ENCODE results near the gene FBXO39. TPM values are rescaled to one million over a fixed set of nuclear protein-coding genes. Genes with fewer than 3 reads are reported as not detected.
"Not testable (repeated sequence)": the region's sequence is repeated elsewhere in the genome, so short reads cannot be mapped to it uniquely, and the experiment has no call there.

FBXO39 gene
- total RNA-seq, 4 donors from 2014 or later = not detected

GRCh38 chr17:6768447-6768846 is 7.6 kb upstream of the FBXO39 start:
- H3K4me3 ChIP-seq = no peak overlapping the region
- WGBS, 2 donors (ENCODE audit: low coverage in 1 of 2) = 96 to 97% methylated on average over 2 of the region's 2 CpGs
- intact Hi-C loops (cut with DNase I; ENCODE audit: low total_unique reads) = no loop called here
- H3K36me3 ChIP-seq = peaks cover 0 to 85% (median 45%) of the 10 kb centered on the region in 4 donors
- TF ChIP-seq POLR2AphosphoS5 (IDR thresholded peaks at IDR 0.05) = no peak
- TF ChIP-seq POLR2A (IDR thresholded peaks at IDR 0.05) = no peak
- TF ChIP-seq EP300 (IDR thresholded peaks at IDR 0.05; ENCODE audit: low read depth) = no peak
- TF ChIP-seq CTCF (IDR thresholded peaks at IDR 0.05) = no peak
- DNase-seq = no peak
- H3K4me1 ChIP-seq = no peaks in the 10 kb centered on the region
- H3K27ac ChIP-seq = no peak overlapping the region
- H3K9me3 ChIP-seq = peaks cover 21 to 29% of the 10 kb centered on the region in 2 donors
- in situ Hi-C loops (cut with MboI; ENCODE audit: low pct_ligation_motif_present in 1 of 4, low pct_unique_long_range_greater_than_20kb in 1 of 4, low sequenced_read_pairs in 3 of 4) = no loop called here
- no peaks in the 10 kb centered on the region for H3K27me3 ChIP-seq

GRCh38 chr17:6772016-6772415 is 4.0 kb upstream of the FBXO39 start:
- Histone ChIP-seq H3K9me3 (peaks cover 27 to 36% of the 10 kb centered on the region in 2 donors), H3K4me1 (peaks cover 0 to 4% (median 0%) of the 10 kb centered on the region in 4 donors), H3K4me3 (no peak overlapping the region), H3K27me3 (peaks cover 23% of the 10 kb centered on the region), H3K27ac (no peak overlapping the region), H3K36me3 (peaks cover 0 to 73% (median 38%) of the 10 kb centered on the region in 4 donors)
- WGBS, 2 donors (ENCODE audit: low coverage in 1 of 2) = 93 to 95% methylated on average over 1 of the region's 1 CpG
- in situ Hi-C loops (cut with MboI; ENCODE audit: low pct_ligation_motif_present in 1 of 4, low pct_unique_long_range_greater_than_20kb in 1 of 4, low sequenced_read_pairs in 3 of 4) = no loop called here
- DNase-seq = no peak
- TF ChIP-seq POLR2AphosphoS5 (IDR thresholded peaks at IDR 0.05) (no peak), POLR2A (IDR thresholded peaks at IDR 0.05) (no peak), CTCF (IDR thresholded peaks at IDR 0.05) (no peak), EP300 (IDR thresholded peaks at IDR 0.05; ENCODE audit: low read depth) (no peak)
- intact Hi-C loops (cut with DNase I; ENCODE audit: low total_unique reads) = no loop called here

DNA sequence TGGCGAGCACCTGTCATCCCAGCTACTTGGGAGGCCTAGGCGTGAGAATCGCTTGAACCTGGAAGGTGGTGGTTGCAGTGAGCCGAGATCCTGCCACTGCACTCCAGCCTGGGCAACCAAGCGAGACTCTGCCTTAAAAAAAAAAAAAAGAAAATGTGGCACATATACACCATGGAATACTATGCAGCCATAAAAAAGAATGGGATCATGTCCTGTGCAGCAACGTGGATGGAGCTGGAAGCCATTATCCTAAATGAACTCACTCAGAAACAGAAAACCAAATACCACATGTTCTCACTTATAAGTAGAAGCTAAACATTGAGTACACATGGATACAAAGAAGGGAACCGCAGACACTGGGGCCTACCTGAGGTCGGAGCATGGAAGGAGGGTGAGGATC is 1.1 kb upstream of the FBXO39 start:
- H3K4me3 ChIP-seq; H3K27ac ChIP-seq; DNase-seq; H3K4me1 ChIP-seq; intact Hi-C loops (cut with DNase I; ENCODE audit: low total_unique reads): not testable (repeated sequence)
- Histone ChIP-seq H3K9me3 (peaks cover 10 to 16% of the 10 kb centered on the region in 2 donors), H3K27me3 (peaks cover 29% of the 10 kb centered on the region), H3K36me3 (peaks cover 0 to 46% (median 21%) of the 10 kb centered on the region in 4 donors)
- in situ Hi-C loops (cut with MboI; ENCODE audit: low pct_ligation_motif_present in 1 of 4, low pct_unique_long_range_greater_than_20kb in 1 of 4, low sequenced_read_pairs in 3 of 4) = loop anchor here in 1 of 4 donors (25.0 kb wide), 1 partner anchor 88 kb away; no protein-coding TSS in a partner anchor
- 93 to 94% methylated on average over 2 to 8 of the region's 8 CpGs for WGBS, 2 donors (ENCODE audit: low coverage in 1 of 2)

GRCh38 chr17:6779411-6779810 is 3.4 kb downstream of the FBXO39 start:
- no peak for DNase-seq
- H3K9me3 ChIP-seq = peaks cover 6 to 10% of the 10 kb centered on the region in 2 donors
- in situ Hi-C loops (cut with MboI; ENCODE audit: low pct_ligation_motif_present in 1 of 4, low pct_unique_long_range_greater_than_20kb in 1 of 4, low sequenced_read_pairs in 3 of 4) = loop anchor here in 1 of 4 donors (25.0 kb wide), 1 partner anchor 92 kb away; no protein-coding TSS in a partner anchor
- WGBS, 2 donors (ENCODE audit: low coverage in 1 of 2) = 57% methylated on average over 2 of the region's 2 CpGs; no CpG with 5 or more reads in 1 of the 2 donors
- peaks cover 0 to 4% (median 0%) of the 10 kb centered on the region in 4 donors for H3K4me1 ChIP-seq
- peaks cover 0 to under 1% (median 0%) of the 10 kb centered on the region in 4 donors for H3K36me3 ChIP-seq
- no peak overlapping the region for H3K4me3 ChIP-seq
- intact Hi-C loops (cut with DNase I; ENCODE audit: low total_unique reads) = no loop called here
- no peak for TF ChIP-seq CTCF (IDR thresholded peaks at IDR 0.05)
- no peak for TF ChIP-seq EP300 (IDR thresholded peaks at IDR 0.05; ENCODE audit: low read depth)
- no peak for TF ChIP-seq POLR2A (IDR thresholded peaks at IDR 0.05)
- no peak for TF ChIP-seq POLR2AphosphoS5 (IDR thresholded peaks at IDR 0.05)
- no peak overlapping the region for H3K27ac ChIP-seq
- H3K27me3 ChIP-seq = peaks cover 42% of the 10 kb centered on the region

DNA sequence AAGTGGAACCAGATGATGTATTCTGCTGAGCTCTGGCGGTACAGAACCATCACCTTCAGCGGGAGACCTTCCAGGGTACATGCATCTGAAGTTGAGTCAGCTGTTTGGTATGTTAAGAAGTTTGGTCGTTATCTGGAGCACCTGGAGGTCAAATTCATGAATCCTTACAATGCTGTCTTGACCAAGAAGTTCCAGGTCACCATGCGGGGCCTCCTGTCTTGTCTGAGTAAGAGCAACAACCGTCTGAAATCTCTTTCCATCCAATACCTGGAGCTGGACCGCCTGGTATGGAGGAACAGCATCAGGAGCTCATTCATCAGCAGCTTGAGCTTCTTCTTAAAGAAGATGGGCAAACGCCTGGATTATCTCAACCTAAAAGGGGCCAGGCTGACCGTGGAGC is 4.0 kb downstream of the FBXO39 start:
- no peaks in the 10 kb centered on the region for H3K36me3 ChIP-seq

More for the DNA sequence above, 4.0 kb downstream of the FBXO39 start:
- Histone ChIP-seq H3K27ac (no peak overlapping the region), H3K27me3 (peaks cover 41% of the 10 kb centered on the region), H3K4me1 (peaks cover 0 to 4% (median 0%) of the 10 kb centered on the region in 4 donors), H3K4me3 (no peak overlapping the region), H3K9me3 (peaks cover 5 to 8% of the 10 kb centered on the region in 2 donors)
- WGBS, 2 donors (ENCODE audit: low coverage in 1 of 2) = 81% methylated on average over 8 of the region's 8 CpGs; no CpG with 5 or more reads in 1 of the 2 donors
- no peak for TF ChIP-seq POLR2AphosphoS5 (IDR thresholded peaks at IDR 0.05)
- TF ChIP-seq EP300 (IDR thresholded peaks at IDR 0.05; ENCODE audit: low read depth) = no peak
- no peak for TF ChIP-seq POLR2A (IDR thresholded peaks at IDR 0.05)
- no peak for TF ChIP-seq CTCF (IDR thresholded peaks at IDR 0.05)
- DNase-seq = no peak
- intact Hi-C loops (cut with DNase I; ENCODE audit: low total_unique reads) = no loop called here
- in situ Hi-C loops (cut with MboI; ENCODE audit: low pct_ligation_motif_present in 1 of 4, low pct_unique_long_range_greater_than_20kb in 1 of 4, low sequenced_read_pairs in 3 of 4) = loop anchor here in 1 of 4 donors (25.0 kb wide), 1 partner anchor 93 kb away; no protein-coding TSS in a partner anchor

Measured in transverse colon (tissue), 4 donors.